ENCODE measurements around the gene TEX51. TPM values are rescaled to one million over a fixed set of nuclear protein-coding genes. Genes with fewer than 3 reads are reported as not detected.

Gene TEX51
- total RNA-seq, 1 experiment from 2014 or later = not detected

- no peak for DNase-seq (ENCODE audit: low spot score)
These were observed 51.8 kb downstream of the TEX51 start for GRCh38 chr2:126950504-126950903.

Other genes starting within 250 kb of the TEX51 start
- gene GYPC, start 242.7 kb upstream of the TEX51 start, total RNA-seq (2014; rRNA removed; shearing (Covaris generic)) = not detected in 2 replicates
- gene BIN1, start 208.3 kb downstream of the TEX51 start, total RNA-seq (2014; rRNA removed; shearing (Covaris generic)) = 119 and 126 TPM in 2 replicates

All from HT-29 (cell line).